ENCODE results near the gene BNC2. TPM values are rescaled to one million over a fixed set of nuclear protein-coding genes. Genes with fewer than 3 reads are reported as not detected.

The BNC2 gene
- total and polyA plus RNA-seq, 2 of the 4 experiments (the other 2 are of a cell fraction): 15.5 to 45.2 TPM

DNA sequence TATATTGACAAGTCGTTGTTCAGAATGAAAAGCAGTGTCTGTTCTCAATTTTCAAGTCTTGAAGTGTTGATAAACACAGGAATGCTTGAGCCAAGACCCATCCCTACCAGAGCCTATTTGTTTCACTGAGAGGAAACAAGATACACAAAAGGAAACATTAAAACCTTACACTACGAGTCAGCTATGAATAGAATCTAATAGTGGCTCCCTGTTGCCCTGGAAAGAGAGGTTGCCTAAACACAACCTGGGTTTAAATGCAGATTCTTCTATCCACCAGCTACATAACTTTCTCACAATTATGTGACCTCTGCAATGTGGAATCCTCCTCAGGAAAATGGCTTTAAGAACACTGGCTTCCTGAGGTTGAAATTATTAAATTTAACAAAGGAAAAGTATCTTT is 29.1 kb upstream of the BNC2 start:
- Histone ChIP-seq H2AK9ac (replicated peaks; ENCODE audit: low read depth, low read length, poor library complexity) (no peak overlapping the region), H3K23ac (ENCODE audit: low read depth, low read length) (no peak overlapping the region), H2AK5ac (ENCODE audit: low read depth, low read length) (no peak overlapping the region), H3K36me3 (ENCODE audit: control insufficient read depth, insufficient read depth, low read length) (no peaks in the 10 kb centered on the region), H3K56ac (ENCODE audit: extremely low read depth, insufficient read depth, low read length) (no peak overlapping the region), H3K9me3 (ENCODE audit: control insufficient read depth, insufficient read depth, low read length) (no peaks in the 10 kb centered on the region), H3K9me1 (ENCODE audit: insufficient read depth, low read length) (no peaks in the 10 kb centered on the region; the same call in 1 of the 2 replicates), H4K5ac (ENCODE audit: low read depth, low read length) (no peak overlapping the region), H4K91ac (ENCODE audit: insufficient read depth, low read depth, low read length) (no peak overlapping the region), H2AFZ (replicated peaks; ENCODE audit: low read length, poor library complexity) (no peak overlapping the region), H4K8ac (ENCODE audit: low read depth in 2 of 2, low read length in 2 of 2) (no peak overlapping the region; a peak in 1 of 4 replicates), H4K20me1 (ENCODE audit: insufficient read depth, low read length) (no peaks in the 10 kb centered on the region), H2BK5ac (ENCODE audit: low read depth, low read length, poor library complexity, severe bottlenecking) (peak overlapping the region; percentile 58), H3K4me1 (ENCODE audit: control insufficient read depth, insufficient read depth, low read length) (no peaks in the 10 kb centered on the region), H3K4me3 (ENCODE audit: insufficient read depth, low read depth, low read length) (no peak overlapping the region), H2BK15ac (ENCODE audit: low read depth, low read length) (no peak overlapping the region), H3K14ac (replicated peaks; ENCODE audit: low read depth, low read length) (no peak overlapping the region), H2BK120ac (ENCODE audit: low read depth, low read length) (peak overlapping the region; percentile 76; the same call in 1 of the 2 replicates), H3K79me1 (ENCODE audit: low read depth in 1 of 2, low read length in 2 of 2) (no peaks in the 10 kb centered on the region), H3K27ac (ENCODE audit: insufficient read depth, low read length) (no peak overlapping the region), H3K4ac (ENCODE audit: low read depth, low read length) (no peak overlapping the region; the same call in 1 of the 2 replicates), H2BK20ac (ENCODE audit: low read depth, low read length) (no peak overlapping the region), H3K18ac (ENCODE audit: low read depth, low read length) (no peak overlapping the region), H3K9ac (ENCODE audit: low read depth, low read length) (no peak overlapping the region; the same call in 1 of the 2 replicates), H3K27me3 (ENCODE audit: control insufficient read depth, insufficient read depth, low read length) (no peaks in the 10 kb centered on the region), H3K4me2 (ENCODE audit: low read depth, low read length) (peak overlapping the region; percentile 52; the same call in 1 of the 2 replicates)
- in situ Hi-C loops (cut with MboI; ENCODE audit: low sequenced_read_pairs): no loop called here
- TF ChIP-seq CEBPB (IDR thresholded peaks at IDR 0.05; ENCODE audit: low read depth, low read length): no peak
- TF ChIP-seq, protein P1, sequence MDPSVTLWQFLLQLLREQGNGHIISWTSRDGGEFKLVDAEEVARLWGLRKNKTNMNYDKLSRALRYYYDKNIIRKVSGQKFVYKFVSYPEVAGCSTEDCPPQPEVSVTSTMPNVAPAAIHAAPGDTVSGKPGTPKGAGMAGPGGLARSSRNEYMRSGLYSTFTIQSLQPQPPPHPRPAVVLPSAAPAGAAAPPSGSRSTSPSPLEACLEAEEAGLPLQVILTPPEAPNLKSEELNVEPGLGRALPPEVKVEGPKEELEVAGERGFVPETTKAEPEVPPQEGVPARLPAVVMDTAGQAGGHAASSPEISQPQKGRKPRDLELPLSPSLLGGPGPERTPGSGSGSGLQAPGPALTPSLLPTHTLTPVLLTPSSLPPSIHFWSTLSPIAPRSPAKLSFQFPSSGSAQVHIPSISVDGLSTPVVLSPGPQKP (IDR thresholded peaks at IDR 0.05; ENCODE audit: borderline replicate concordance, low read depth, low read length): no peak
- peak; percentile 86 for ATAC-seq (ENCODE audit: low read depth)
- dilution Hi-C loops (cut with HindIII; ENCODE audit: low sequenced_read_pairs, unreplicated experiment): no loop called here
- POLR2A ChIA-PET (ENCODE audit: unreplicated experiment): no interaction called here
- peak; percentile 59 for DNase-seq
- WGBS, 2 experiments (ENCODE audit: extremely low coverage in 2 of 2, insufficient read length in 1 of 2): no CpG with 5 or more reads among the region's 2 CpGs
- CTCF ChIA-PET: interaction anchor here (0.7 kb wide), 1 partner anchor 15 kb away, joined by 3 read pairs; no protein-coding TSS in a partner anchor
- BruUV-seq (replicated peaks): no TSS peak
- intact Hi-C loops (cut with micrococcal nuclease): loop anchor here (5.0 kb wide), 2 partner anchors 33 to 63 kb away; no protein-coding TSS in a partner anchor
